GM12891 (cell line): ENCODE results near the gene MED12L.
A peak's percentile ranks its signal among the peaks of the same experiment; 100 is the strongest.

ENCODE experiments used
- DNase-seq: peaks from one replicate; pipeline ENCODE4 v3.0.0; 2011; ENCODE audit warnings: low spot score; ENCODE audit not compliant: insufficient read length
- FAIRE-seq: peaks from 2 replicates; lab custom pipeline; 2011; peaks lifted over from hg19 to GRCh38; lab: Jason Lieb, UNC
- PAX5 ChIP-seq: IDR thresholded peaks from 2 replicates; pipeline ENCODE4 v1.6.1; 2011; ENCODE audit warnings: low read length, moderate library complexity, mild to moderate bottlenecking; ENCODE audit not compliant: insufficient read depth, severe bottlenecking
- POLR2A ChIP-seq: IDR thresholded peaks from 2 replicates; pipeline ENCODE4 v1.6.1; 2011; ENCODE audit warnings: low read depth, low read length, control low read depth
- POLR2AphosphoS5 ChIP-seq: IDR thresholded peaks from 2 replicates; pipeline ENCODE4 v1.6.1; 2011; ENCODE audit warnings: low read depth, low read length, control low read depth
- POU2F2 ChIP-seq: IDR thresholded peaks from 2 replicates; pipeline ENCODE4 v1.6.1; 2011; ENCODE audit warnings: low read depth, mild to moderate bottlenecking, control low read depth, low read length, moderate library complexity
- SPI1 ChIP-seq: IDR thresholded peaks from 2 replicates; pipeline ENCODE4 v1.6.1; 2011; ENCODE audit warnings: low read depth, low read length, control low read depth
- TAF1 ChIP-seq: IDR thresholded peaks from 2 replicates; pipeline ENCODE4 v1.6.1; 2011; ENCODE audit warnings: low read depth, low read length, control low read depth

Gene MED12L

DNA sequence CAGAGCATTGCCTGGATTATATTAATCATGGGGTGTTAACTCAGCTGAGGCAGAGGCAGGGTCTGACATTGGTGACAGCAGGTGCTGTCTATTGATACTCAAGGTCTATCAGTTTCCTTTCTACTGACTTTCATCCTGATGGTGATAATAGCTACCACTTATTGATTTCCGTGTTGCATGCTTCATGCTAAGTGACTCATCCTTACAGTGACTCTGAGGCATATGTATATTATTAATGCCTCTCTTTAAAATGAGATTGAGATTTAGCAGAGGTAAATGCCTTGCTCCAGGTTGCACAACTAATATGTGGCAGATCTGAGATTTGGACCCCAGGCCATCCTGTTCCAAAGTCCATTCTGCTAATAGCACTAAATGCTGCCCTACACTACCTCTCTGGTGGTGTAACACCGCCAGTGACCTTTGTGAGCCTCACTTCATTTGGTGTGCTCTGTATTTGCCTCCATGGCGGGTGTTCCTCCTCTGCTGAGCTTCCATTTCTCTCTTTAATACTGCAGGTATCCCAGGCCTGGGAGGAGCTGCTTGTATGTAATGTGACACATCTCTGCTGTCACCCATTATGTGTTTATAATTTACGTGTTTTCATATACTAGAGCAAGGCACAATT lies 67.1 kb downstream of the MED12L start:
- no peak for FAIRE-seq

DNA sequence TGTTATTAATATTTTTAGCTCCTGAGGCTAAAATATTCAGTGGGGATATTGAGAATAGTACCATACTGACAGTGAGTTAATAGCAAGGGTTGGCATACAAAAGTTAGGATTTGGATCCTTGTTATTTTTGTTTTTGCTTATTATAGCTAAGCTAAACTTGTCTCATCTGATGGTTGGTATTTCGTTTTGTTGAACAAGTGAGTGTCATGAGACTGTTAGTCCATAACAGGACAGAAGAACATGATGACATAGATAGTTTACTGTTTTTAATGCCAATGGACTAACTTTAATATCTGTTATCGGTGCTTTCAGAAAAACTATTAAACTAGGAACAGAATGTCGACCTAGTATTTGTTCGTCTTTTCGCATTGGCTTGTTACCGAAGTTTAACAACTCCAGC lies 69.1 kb downstream of the MED12L start:
- no peak for FAIRE-seq
- no peak for DNase-seq

More for the DNA sequence above, 67.1 kb downstream of the MED12L start:
- no peak for TF ChIP-seq POLR2A
- TF ChIP-seq TAF1, result no peak
- no peak for TF ChIP-seq POLR2AphosphoS5
- no peak for TF ChIP-seq SPI1
- no peak for TF ChIP-seq POU2F2
- no peak for TF ChIP-seq PAX5
- no peak for DNase-seq

DNA sequence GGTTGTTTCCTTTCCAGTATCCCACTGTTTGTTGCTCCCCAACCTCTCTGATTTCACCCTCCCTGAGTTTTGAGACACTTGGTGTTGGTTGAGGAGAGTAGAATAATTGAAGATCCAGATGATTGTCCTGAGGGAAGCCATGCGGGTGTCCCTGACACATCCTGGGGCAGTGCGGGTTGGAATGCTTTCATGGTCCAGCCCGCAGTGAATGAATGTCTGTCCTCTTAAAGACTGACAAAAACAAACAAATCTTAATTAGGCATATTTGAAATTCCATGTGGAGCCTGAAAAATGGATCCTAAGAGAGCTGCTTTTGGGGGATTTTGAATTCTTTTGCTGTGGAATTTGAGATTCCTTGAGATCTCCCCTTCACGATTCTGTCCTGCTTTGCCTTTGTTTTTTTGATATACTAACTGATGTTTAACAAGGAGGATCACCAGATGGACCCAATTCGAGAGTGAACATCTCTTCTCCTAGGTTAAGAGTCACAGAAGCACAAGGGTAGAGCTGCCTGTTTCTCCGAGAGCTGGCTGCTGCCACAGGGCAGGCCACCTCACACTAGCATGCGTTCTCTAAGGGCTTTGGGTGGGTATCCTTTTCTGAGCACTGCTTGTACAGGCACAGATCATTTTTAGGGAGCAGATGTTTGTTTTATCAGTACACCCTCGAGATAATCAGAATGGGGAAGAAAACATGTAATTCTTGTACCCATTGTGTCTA lies 70.1 kb downstream of the MED12L start:
- TF ChIP-seq SPI1 (no peak), POLR2AphosphoS5 (no peak), POU2F2 (no peak), POLR2A (no peak), TAF1 (no peak), PAX5 (no peak)
- no peak for DNase-seq
- no peak for FAIRE-seq

More for the DNA sequence above, 69.1 kb downstream of the MED12L start:
- no peak for TF ChIP-seq POLR2A
- TF ChIP-seq TAF1, result no peak
- no peak for TF ChIP-seq SPI1
- no peak for TF ChIP-seq POU2F2
- no peak for TF ChIP-seq PAX5
- no peak for TF ChIP-seq POLR2AphosphoS5

DNA sequence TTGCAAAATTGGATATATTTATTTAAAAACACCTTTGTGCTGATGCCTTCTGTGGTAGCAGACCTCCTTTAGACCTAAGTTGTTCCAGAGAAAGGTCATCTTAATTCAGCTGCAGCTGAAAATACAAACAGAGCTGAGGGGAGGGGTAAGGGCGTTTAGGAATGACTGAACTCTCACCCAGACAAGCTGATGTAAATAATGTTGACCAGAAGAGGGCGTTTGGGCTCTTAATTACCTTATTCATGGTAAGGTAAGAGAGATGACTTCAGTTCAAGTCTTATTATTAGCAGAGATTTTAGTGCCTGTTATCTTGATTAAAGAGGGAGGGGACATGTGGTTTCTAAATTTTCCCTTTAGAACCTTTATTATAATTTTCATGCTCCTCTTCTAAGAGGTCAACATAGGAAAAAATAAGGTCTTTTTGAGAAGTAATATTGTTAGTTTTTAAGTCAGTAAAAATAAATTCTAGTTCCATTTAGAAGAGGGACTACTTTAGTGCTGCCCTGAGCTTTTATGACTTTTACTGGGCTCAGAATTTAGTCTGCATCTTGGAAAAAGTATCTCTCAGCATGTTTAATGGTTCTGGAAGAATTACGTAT lies 71.3 kb downstream of the MED12L start:
- DNase-seq, result peak; percentile 25
- no peak for TF ChIP-seq POU2F2
- TF ChIP-seq SPI1, result no peak
- TF ChIP-seq TAF1, result no peak
- peak; percentile 54 for FAIRE-seq

DNA sequence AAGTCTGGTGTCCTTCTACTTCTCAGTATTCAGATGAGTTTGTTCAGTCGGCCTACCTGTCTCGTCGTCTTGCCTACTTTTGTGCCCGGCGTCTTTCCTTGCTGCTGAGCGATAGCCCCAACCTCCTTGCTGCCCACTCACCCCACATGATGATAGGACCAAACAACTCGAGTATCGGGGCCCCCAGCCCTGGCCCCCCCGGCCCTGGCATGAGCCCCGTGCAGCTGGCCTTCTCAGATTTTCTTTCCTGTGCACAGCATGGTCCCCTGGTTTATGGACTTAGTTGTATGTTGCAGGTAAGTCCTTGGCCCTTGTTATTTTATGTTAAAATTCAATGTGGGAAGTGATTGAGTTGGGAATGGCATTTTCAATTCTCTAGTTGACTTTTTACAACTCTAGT lies 74.3 kb downstream of the MED12L start:
- TF ChIP-seq POLR2A, result no peak
- TF ChIP-seq POU2F2, result no peak
- no peak for TF ChIP-seq SPI1
- no peak for TF ChIP-seq PAX5
- TF ChIP-seq TAF1, result no peak

DNA sequence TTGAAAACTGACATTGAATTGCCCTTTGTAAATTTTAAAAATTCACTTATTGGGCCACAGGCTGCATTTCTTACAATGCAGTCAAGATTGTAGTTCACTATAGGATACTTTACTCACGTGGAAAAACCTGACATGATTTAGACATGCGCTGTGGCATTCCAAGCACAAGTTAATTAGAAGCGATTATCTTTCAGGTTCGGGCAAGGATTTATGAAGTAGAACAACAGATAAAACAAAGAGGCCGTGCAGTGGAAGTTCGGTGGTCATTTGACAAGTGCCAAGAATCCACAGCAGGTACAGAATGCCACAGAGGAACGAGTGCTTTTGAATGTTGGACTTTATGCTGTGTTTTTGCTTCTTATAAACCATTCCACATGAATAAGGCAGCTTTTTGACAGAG lies 79.8 kb downstream of the MED12L start:
- DNase-seq, result no peak
- FAIRE-seq, result no peak
- TF ChIP-seq TAF1 (no peak), SPI1 (no peak), POLR2AphosphoS5 (no peak), POU2F2 (no peak), PAX5 (no peak)

More for the DNA sequence above, 74.3 kb downstream of the MED12L start:
- FAIRE-seq (no peak), DNase-seq (no peak)

DNA sequence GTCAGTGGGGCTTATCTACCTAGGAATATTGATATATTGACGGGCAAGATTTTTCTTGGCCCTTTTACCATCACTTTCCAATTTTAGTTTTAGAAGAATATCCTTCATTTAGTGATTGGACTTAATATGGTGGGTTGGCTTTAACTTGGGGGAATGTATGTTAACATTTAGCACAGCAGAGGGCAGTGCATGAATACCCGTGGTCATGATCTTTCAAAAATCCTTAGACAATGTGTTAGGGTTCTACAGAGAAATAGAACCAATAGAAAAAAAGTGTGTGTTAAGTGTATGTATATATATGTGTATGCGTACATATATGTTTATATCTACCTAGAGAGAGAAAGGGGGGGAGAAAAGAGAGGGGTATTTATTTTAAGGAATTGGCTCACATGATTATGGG lies 80.7 kb downstream of the MED12L start:
- TF ChIP-seq PAX5 (no peak), TAF1 (no peak), POLR2AphosphoS5 (no peak), POLR2A (no peak), SPI1 (no peak)
- no peak for DNase-seq
- no peak for FAIRE-seq

DNA sequence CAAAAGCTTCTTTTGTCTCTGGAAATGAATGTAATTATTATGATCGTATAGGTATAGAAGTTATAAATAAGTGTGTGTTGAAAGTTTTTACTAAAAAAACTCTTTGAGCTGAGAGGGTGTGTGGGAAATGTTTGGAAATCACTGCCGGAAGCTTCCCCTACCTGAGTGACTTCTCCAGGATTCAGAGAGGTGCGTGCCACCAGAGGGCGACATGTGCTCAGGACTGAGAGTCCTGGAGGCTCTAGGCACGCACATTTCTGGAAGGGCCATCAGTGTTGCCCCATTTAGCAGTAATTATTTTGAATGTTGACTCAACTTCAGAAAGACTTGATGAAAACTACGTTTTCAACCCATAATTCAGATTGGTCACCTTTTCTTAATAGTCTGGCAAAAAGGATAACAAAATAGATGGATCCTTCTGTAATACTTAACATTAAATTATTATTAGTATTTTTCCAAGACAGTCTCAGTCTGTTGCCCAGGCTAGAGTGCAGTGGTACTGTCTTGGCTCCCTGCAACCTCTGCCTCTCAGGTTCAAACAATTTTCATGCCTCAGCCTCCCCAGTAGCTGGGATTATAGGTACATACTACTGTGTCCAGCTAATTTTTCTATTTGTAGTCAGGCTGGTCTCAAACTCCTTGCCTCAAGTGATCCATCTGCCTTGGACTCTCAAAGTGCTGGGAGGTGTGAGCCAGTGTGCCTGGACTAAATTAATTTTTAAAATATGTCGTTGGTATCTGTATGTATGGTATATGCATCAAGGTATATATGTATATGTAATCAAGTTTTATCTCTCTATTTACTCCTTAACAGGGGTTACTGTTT lies 83.0 kb downstream of the MED12L start:
- TF ChIP-seq PAX5 (no peak), POU2F2 (no peak), POLR2AphosphoS5 (no peak), TAF1 (no peak), SPI1 (no peak), POLR2A (no peak)
- FAIRE-seq (peak; percentile 72), DNase-seq (no peak)

DNA sequence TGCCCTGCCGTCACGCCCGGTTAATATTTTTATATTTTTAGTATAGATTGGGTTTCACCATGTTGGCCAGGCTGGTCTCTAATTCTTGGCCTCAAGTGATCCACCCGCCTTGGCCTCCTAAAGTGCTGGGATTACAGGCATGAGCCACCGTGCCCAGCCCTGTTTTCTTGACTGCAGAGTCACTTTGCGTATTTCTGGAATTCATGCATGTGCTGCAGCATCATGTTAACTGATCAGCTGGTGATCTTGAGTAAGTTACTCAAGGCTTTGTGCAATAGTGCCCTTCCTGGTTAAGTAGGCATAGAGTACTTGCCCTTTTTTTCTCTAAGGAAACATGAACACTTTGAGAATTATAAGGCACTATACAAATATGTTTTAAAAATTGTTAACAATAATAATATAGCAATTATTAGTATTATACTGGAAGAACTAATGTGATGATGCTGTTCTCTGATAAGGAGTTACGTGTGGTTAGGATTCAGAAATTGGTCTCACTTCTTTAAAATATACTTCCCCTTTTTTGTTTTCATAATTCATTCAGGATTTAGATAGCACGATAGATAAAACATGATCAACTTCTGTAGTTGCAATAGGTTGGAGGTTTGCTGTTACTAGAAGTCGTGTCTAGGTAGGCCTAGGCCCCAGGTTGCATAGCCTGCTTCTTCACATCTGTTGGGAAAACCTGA lies 83.9 kb downstream of the MED12L start:
- no peak for FAIRE-seq
- TF ChIP-seq SPI1 (peak; percentile 62; the same call in 1 of the 2 replicates), POLR2A (no peak)
- no peak for DNase-seq
